RWPE2 (cell line): Measurements from ENCODE around the gene NDEL1.

Experiments
- ATAC-seq: fragments of 200-7000 bp; cut with Tn5 transposase; 3 replicates; pipeline ENCODE4 v1.9.1; 2021; ENCODE audit warnings: low read depth
- DNase-seq: peaks from one replicate; pipeline ENCODE4 v3.0.0-alpha.2; 2020; ENCODE audit warnings: low spot score
- H3K27ac ChIP-seq: fragments of 450-650 bp; 2 replicates; pipeline ENCODE4 v1.5.1; 2017; ENCODE audit warnings: mild to moderate bottlenecking; ENCODE audit not compliant: poor library complexity, severe bottlenecking
- H3K27me3 ChIP-seq: fragments of 250-450 bp; sonication (Bioruptor Pico); 2 replicates; pipeline ENCODE4 v1.5.1; 2021; ENCODE audit warnings: mild to moderate bottlenecking, moderate library complexity; ENCODE audit not compliant: insufficient read depth, poor library complexity, severe bottlenecking
- H3K36me3 ChIP-seq: fragments of 250-450 bp; sonication (Bioruptor Pico); 2 replicates; pipeline ENCODE4 v1.5.1; 2020; ENCODE audit warnings: low read depth, mild to moderate bottlenecking, moderate library complexity
- H3K4me1 ChIP-seq: fragments of 250-450 bp; sonication (Bioruptor Pico); 2 replicates; pipeline ENCODE4 v1.5.1; 2021; ENCODE audit warnings: mild to moderate bottlenecking, moderate library complexity; ENCODE audit not compliant: insufficient read depth, poor library complexity, severe bottlenecking
- H3K4me3 ChIP-seq: fragments of 250-450 bp; sonication (Bioruptor Pico); 2 replicates; pipeline ENCODE4 v1.5.1; 2021; ENCODE audit warnings: mild to moderate bottlenecking, moderate library complexity; ENCODE audit not compliant: severe bottlenecking
- H3K9me3 ChIP-seq: fragments of 250-450 bp; sonication (Bioruptor Pico); 2 replicates; pipeline ENCODE4 v1.5.1; 2021; ENCODE audit warnings: mild to moderate bottlenecking, moderate library complexity; ENCODE audit not compliant: severe bottlenecking
- CTCF ChIP-seq: fragments of 450-650 bp; IDR thresholded peaks from one replicate; pipeline ENCODE4 v1.5.1; 2017; ENCODE audit warnings: mild to moderate bottlenecking, moderate library complexity; ENCODE audit not compliant: poor library complexity, severe bottlenecking

NDEL1 gene

GRCh38 chr17:8413938-8414337 is 21.7 kb upstream of the NDEL1 start:
- no peak overlapping the region for H3K27ac ChIP-seq
- no peak for TF ChIP-seq CTCF
- no peak overlapping the region for H3K4me3 ChIP-seq
- peaks cover under 1% of the 10 kb centered on the region for H3K4me1 ChIP-seq
- ATAC-seq (no peak), DNase-seq (no peak)
- no peaks in the 10 kb centered on the region for H3K36me3 ChIP-seq
- H3K27me3 ChIP-seq: no peaks in the 10 kb centered on the region
- no peaks in the 10 kb centered on the region for H3K9me3 ChIP-seq

- ATAC-seq: no peak
- no peak overlapping the region for H3K27ac ChIP-seq
- no peaks in the 10 kb centered on the region for H3K4me1 ChIP-seq
- no peaks in the 10 kb centered on the region for H3K9me3 ChIP-seq
- no peaks in the 10 kb centered on the region for H3K27me3 ChIP-seq
- TF ChIP-seq CTCF: no peak
- H3K4me3 ChIP-seq: no peak overlapping the region
- no peaks in the 10 kb centered on the region for H3K36me3 ChIP-seq
- no peak for DNase-seq
These were observed 17.9 kb upstream of the NDEL1 start for GRCh38 chr17:8417806-8418205.

- H3K27ac ChIP-seq: no peak overlapping the region
- no peaks in the 10 kb centered on the region for H3K36me3 ChIP-seq
- no peaks in the 10 kb centered on the region for H3K9me3 ChIP-seq
- H3K4me3 ChIP-seq: no peak overlapping the region
- H3K27me3 ChIP-seq: no peaks in the 10 kb centered on the region
- TF ChIP-seq CTCF: no peak
- H3K4me1 ChIP-seq: no peaks in the 10 kb centered on the region
- DNase-seq (no peak), ATAC-seq (no peak)
These were observed 17.2 kb upstream of the NDEL1 start for GRCh38 chr17:8418471-8418870.

GRCh38 chr17:8419305-8419704 is 16.4 kb upstream of the NDEL1 start:
- Histone ChIP-seq H3K9me3 (no peaks in the 10 kb centered on the region), H3K4me1 (no peaks in the 10 kb centered on the region), H3K27me3 (no peaks in the 10 kb centered on the region), H3K27ac (no peak overlapping the region), H3K36me3 (no peaks in the 10 kb centered on the region), H3K4me3 (no peak overlapping the region)
- ATAC-seq (no peak), DNase-seq (no peak)
- no peak for TF ChIP-seq CTCF

GRCh38 chr17:8420041-8420934 is 15.4 kb upstream of the NDEL1 start:
- Histone ChIP-seq H3K9me3 (no peaks in the 10 kb centered on the region), H3K27ac (no peak overlapping the region), H3K4me3 (no peak overlapping the region), H3K27me3 (no peaks in the 10 kb centered on the region), H3K4me1 (no peaks in the 10 kb centered on the region), H3K36me3 (no peaks in the 10 kb centered on the region)
- DNase-seq (no peak), ATAC-seq (0 out of 3 replicates have a peak, but pooled peaks have one; percentile 17)
- TF ChIP-seq CTCF: no peak
